GM21360 (cell line): Measurements from ENCODE around the gene FAM83D.

ENCODE experiments used
- ATAC-seq: cut with Tn5 transposase; IDR thresholded peaks from one replicate; pipeline ENCODE4 v1.9.1; 2021; ENCODE audit warnings: mild to moderate bottlenecking, moderate library complexity; ENCODE audit not compliant: unreplicated experiment

Gene FAM83D

DNA sequence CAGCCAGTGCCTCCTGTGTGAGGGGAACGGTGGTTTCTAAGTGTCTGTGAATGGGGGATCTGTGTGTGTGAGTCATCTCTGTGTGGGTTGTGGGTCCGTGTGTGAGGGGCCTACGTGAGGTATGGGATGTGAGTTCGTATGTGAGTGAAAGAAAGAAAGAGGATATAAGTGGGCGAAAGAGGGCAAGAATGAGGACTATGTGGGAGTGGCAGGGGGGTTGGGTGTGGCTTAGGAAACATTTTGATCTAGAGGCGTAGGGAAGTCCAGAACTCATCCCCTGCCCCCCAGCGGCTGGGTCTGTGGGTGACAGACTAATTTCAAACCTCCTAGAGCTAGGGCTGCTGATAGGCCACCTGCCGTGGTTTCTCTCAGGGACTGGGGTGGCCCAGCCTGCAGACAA, 71.4 kb downstream of the FAM83D start:
- peak; percentile 90 for ATAC-seq

DNA sequence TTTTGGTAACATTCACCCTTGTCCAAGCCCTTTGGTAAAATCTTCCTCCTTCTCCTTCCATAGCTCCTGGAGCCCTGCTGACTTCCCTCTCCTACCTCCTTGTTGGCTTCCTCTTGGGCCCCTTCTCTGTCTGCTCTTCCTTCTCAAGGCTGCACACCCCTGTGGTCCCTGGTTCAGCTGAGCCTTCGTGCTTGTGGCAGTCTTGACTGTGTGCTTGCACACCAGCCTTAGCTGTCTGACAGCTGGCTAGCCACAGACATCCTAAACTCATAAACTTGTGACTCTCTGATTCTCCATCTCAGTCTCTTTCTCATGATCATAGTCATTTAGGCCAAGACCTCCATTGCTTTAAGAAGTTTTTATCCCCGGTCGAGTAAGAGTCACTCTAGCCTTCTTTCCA, 73.0 kb downstream of the FAM83D start:
- no peak for ATAC-seq

GRCh38 chr20:38999965-39000910, 74.0 kb downstream of the FAM83D start:
- ATAC-seq = no peak
